GM12892 (cell line): Measurements from ENCODE around the gene SYN1.

Experiments used
- POLR2A ChIP-seq: IDR thresholded peaks from 2 replicates; pipeline ENCODE4 v1.6.1; 2011; ENCODE audit warnings: low read depth, low read length, control low read depth
- POLR2AphosphoS5 ChIP-seq: IDR thresholded peaks from 2 replicates; pipeline ENCODE4 v1.6.1; 2011; ENCODE audit warnings: low read depth, low read length, control low read depth

GRCh38 chrX:47558436-47558835, 61.2 kb downstream of the SYN1 start:
- TF ChIP-seq POLR2AphosphoS5: no peak
- TF ChIP-seq POLR2A: no peak
